Measurements from ENCODE around the gene ARHGAP42. TPM values are rescaled to one million over a fixed set of nuclear protein-coding genes. Genes with fewer than 3 reads are reported as not detected.

The ARHGAP42 gene
- total RNA-seq, 1 donor from 2014 or later: not detected

DNA sequence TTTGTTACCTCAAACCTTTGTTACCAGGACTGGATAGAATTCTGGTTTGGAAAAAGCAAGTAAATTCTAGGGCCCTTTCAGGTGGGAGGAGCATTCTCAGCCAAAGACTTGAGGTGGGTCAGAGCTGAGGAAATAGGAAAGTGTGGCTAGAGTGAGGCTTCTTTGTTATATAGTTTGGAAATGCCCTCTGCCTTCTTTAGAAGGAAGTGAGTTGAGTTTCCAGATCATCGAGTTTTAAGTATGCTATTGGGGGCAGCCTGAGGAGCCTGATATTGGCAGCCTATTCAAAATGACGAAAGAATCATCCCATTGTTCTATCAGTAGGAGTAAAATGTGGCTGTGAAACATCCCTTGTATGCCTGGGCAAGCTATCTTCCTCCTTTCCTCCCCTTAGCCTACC, 134.1 kb downstream of the ARHGAP42 start:
- DNase-seq: no peak
- no peaks in the 10 kb centered on the region for H3K4me1 Mint-ChIP-seq
- no peaks in the 10 kb centered on the region for H3K9me3 Mint-ChIP-seq
- no peaks in the 10 kb centered on the region for H3K36me3 Mint-ChIP-seq (ENCODE audit: low read depth)
- H3K27ac Mint-ChIP-seq: no peak overlapping the region
- no peak overlapping the region for H3K4me3 Mint-ChIP-seq
- intact Hi-C loops (cut with micrococcal nuclease): no loop called here
- H3K27me3 Mint-ChIP-seq: no peaks in the 10 kb centered on the region

DNA sequence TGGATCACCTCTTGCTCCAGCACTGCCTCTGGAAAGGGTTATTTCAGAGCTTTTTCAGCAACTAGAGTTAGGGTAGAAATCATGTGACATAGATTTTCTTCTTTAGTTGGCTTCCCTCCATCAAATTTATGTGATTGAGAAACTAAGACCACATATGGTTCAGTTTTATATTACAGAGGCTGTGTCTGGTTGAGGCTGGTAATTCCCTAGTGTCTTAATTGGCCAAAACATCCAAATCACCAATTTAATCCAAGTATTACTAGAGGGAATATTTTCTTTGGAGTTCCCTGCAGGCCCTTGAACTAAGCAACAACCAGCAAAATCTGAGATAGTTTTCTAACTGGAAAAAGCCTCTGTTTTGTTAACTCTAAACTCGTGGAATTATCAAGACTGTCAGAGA, 136.3 kb downstream of the ARHGAP42 start:
- no peaks in the 10 kb centered on the region for H3K36me3 Mint-ChIP-seq (ENCODE audit: low read depth)
- H3K4me1 Mint-ChIP-seq: no peaks in the 10 kb centered on the region
- no peaks in the 10 kb centered on the region for H3K9me3 Mint-ChIP-seq
- intact Hi-C loops (cut with micrococcal nuclease): no loop called here
- no peak overlapping the region for H3K4me3 Mint-ChIP-seq
- no peak for DNase-seq
- H3K27ac Mint-ChIP-seq: no peak overlapping the region
- no peaks in the 10 kb centered on the region for H3K27me3 Mint-ChIP-seq

DNA sequence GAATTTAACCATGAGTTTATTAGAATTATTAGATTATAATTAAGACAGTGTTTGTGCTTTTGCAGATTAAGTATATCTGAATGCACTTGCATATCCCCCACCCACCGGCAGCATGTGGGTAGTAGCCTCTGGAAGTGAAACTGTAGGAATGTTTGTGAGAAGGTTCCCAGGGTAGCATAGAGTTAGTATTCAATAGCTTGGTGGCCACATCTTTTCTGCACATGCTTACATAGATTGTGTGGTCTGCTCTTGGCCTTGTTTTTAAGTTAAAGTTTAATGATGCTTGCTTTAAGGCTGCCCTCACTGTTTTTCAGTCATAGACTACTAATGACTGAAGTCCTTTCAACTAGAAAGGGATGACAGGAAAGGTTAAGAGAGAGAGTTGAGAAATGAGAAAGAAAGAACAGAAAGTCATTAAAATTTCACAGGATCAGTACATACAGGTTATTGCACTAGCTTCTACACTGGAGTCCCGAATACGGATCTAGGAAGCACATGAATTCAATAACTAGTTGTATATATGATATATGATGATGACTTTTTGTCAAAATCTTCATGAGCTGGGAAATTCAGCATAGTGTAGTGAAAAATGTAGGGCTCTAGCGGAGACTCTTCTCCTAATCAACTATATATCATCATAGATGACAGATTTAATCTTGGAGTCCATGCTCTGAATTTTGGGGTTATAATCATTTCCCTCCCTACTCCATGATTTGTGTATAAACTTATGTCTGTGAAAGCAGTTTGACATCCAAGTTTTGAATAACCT, 137.1 kb downstream of the ARHGAP42 start:
- H3K4me1 Mint-ChIP-seq: no peaks in the 10 kb centered on the region

DNA sequence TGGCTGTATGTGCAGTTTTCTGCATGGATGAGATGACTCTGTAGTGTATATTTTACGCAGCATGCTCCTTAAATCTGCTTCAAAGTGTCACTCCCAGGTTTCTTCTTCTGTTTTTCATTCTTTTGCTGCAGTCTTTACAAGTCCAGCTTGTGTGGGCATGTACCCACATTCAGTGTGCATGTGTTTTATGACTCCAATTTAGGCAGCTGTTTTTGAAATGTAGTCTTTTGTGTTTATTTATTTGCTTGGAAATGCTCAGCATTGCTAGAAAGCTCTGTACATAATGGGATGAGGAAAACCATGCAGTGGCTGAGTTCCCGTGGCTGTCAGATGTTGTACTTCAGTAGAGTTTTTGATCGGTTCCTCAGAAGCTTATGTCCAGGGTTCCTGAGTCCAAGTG, 138.5 kb downstream of the ARHGAP42 start:
- H3K4me1 Mint-ChIP-seq: no peaks in the 10 kb centered on the region
- H3K36me3 Mint-ChIP-seq (ENCODE audit: low read depth): no peaks in the 10 kb centered on the region
- no peaks in the 10 kb centered on the region for H3K27me3 Mint-ChIP-seq
- no peaks in the 10 kb centered on the region for H3K9me3 Mint-ChIP-seq
- no peak overlapping the region for H3K27ac Mint-ChIP-seq
- intact Hi-C loops (cut with micrococcal nuclease): no loop called here
- no peak overlapping the region for H3K4me3 Mint-ChIP-seq
- no peak for DNase-seq

More for the DNA sequence above, 137.1 kb downstream of the ARHGAP42 start:
- Mint-ChIP-seq H3K4me3 (no peak overlapping the region), H3K36me3 (ENCODE audit: low read depth) (no peaks in the 10 kb centered on the region), H3K27ac (no peak overlapping the region), H3K27me3 (no peaks in the 10 kb centered on the region), H3K9me3 (no peaks in the 10 kb centered on the region)
- intact Hi-C loops (cut with micrococcal nuclease): no loop called here
- no peak for DNase-seq

DNA sequence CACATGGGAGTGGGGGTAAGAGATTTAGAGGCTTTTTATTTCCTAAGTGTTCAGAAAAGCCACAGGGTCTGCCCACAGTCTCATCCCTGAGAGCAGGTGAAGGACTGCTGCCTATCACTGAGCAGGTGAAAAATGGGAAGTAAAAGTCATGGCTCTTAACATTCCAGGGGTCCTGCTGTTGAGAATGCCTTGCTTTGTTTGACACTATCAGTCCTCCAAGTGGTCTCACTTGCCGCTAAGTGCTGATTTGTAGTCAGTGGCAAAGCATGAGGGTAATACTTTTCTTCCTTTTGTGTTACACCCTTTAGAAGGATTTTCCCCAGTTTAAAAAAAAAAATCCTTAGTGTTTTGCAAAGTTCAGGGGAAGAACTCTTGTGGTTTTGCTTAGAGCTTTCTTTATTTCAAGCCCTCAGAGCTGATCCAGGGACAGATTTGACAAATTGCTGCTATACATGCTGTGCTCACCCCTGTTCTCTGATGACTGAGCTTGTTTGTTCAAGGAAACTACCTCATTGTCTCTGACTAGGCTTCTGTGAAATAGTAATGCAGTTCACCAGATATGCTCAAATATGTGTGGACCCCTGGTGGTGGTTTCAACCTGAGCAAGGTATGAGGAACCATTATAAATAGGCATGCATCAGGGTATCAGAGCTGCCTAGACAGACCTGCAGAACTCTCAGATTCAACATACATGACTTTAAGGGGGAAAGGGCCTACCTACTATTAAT, 141.0 kb downstream of the ARHGAP42 start:
- intact Hi-C loops (cut with micrococcal nuclease): no loop called here
- Mint-ChIP-seq H3K36me3 (ENCODE audit: low read depth) (no peaks in the 10 kb centered on the region), H3K4me3 (no peak overlapping the region), H3K9me3 (no peaks in the 10 kb centered on the region), H3K27ac (no peak overlapping the region), H3K27me3 (no peaks in the 10 kb centered on the region), H3K4me1 (no peaks in the 10 kb centered on the region)
- DNase-seq: no peak

DNA sequence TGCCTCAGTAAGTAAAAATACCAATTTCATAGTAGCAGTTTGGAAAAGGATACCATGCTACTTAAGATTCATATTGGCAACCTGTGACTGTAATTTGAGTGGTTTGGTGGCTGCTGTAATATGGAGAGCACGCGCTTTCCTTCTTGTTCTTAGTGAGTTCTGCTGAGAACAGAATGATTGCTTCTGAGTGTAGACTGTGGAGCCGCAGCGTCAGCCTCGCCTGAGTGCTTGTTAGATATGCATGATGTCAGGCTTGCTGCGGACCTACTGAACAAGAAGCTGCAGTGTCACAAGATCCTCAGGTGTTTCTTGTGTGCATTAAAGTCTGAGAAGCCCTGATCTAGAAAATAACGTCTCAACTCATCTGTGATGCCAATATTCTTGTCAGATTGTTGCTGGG, 143.2 kb downstream of the ARHGAP42 start:
- intact Hi-C loops (cut with micrococcal nuclease): no loop called here
- DNase-seq: no peak
- no peak overlapping the region for H3K27ac Mint-ChIP-seq
- H3K4me3 Mint-ChIP-seq: no peak overlapping the region
- H3K4me1 Mint-ChIP-seq: no peaks in the 10 kb centered on the region
- H3K9me3 Mint-ChIP-seq: no peaks in the 10 kb centered on the region
- H3K36me3 Mint-ChIP-seq (ENCODE audit: low read depth): no peaks in the 10 kb centered on the region
- H3K27me3 Mint-ChIP-seq: no peaks in the 10 kb centered on the region

DNA sequence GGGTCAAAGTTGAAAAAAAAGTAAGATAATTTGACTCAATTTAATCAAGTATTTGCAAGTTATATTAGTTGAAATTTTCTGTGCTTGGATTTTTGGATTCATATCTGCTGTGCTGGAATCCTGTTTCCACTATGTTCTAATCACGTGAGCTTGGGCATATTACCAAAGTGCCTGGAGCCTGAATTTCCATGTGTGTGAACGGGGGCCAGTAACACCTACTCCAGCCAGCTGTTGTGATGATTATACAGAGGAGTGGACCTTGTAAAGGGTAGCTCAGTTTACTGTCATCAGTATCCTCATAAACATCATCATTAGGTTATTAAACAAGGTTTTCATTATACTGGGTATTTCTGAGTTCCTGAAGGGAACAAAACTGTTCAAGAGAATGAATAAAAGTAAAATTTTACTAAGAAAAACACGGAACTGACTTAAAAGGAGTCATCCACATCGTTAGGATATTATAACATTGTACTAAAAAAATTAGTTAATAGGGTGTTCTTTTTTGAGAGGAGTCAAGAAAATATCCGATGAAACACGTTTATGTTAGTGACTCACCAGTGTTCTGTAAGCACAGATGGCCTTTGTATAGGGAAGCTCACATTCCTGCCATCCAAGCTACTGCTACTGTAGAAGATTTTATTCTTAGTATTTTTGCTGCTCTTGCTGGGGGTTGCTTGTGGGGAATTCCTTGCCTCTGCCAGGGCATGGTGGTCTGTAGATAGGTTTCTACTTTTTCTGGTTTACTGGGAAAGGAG, 144.1 kb downstream of the ARHGAP42 start:
- H3K36me3 Mint-ChIP-seq (ENCODE audit: low read depth): no peaks in the 10 kb centered on the region
- no peak for DNase-seq

DNA sequence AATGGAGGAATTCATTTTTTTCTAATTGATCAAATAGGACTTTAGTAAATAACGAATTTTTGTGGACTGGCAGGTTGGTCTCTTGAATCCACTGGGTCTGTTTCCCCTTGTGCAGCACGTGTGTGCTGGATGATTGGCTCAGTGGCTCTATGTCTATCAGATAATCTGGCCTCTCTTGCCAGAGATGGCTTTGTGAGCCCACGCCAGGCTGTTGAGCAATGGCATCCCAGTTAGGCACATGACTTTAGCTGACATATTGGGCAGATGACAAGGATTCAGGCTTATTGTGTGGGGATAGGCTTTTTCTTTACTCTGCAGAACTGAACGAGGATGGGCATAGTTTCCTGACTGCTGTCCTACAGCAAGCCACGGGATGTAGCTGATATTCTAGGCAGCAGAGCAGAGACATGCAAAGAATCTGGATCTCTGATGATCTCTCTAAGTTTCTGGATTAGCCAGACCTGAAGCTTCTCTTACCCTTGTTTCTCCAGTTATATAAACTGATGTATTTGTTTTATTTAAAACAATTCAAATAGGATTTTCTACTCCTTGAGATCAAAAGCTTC, 144.9 kb downstream of the ARHGAP42 start:
- no peaks in the 10 kb centered on the region for H3K27me3 Mint-ChIP-seq
- no peaks in the 10 kb centered on the region for H3K9me3 Mint-ChIP-seq
- intact Hi-C loops (cut with micrococcal nuclease): no loop called here
- no peaks in the 10 kb centered on the region for H3K4me1 Mint-ChIP-seq
- DNase-seq: no peak
- no peak overlapping the region for H3K27ac Mint-ChIP-seq
- no peaks in the 10 kb centered on the region for H3K36me3 Mint-ChIP-seq (ENCODE audit: low read depth)
- H3K4me3 Mint-ChIP-seq: no peak overlapping the region

More for the DNA sequence above, 144.1 kb downstream of the ARHGAP42 start:
- H3K27me3 Mint-ChIP-seq: no peaks in the 10 kb centered on the region
- intact Hi-C loops (cut with micrococcal nuclease): no loop called here
- no peak overlapping the region for H3K4me3 Mint-ChIP-seq
- no peaks in the 10 kb centered on the region for H3K9me3 Mint-ChIP-seq
- no peaks in the 10 kb centered on the region for H3K4me1 Mint-ChIP-seq
- no peak overlapping the region for H3K27ac Mint-ChIP-seq

DNA sequence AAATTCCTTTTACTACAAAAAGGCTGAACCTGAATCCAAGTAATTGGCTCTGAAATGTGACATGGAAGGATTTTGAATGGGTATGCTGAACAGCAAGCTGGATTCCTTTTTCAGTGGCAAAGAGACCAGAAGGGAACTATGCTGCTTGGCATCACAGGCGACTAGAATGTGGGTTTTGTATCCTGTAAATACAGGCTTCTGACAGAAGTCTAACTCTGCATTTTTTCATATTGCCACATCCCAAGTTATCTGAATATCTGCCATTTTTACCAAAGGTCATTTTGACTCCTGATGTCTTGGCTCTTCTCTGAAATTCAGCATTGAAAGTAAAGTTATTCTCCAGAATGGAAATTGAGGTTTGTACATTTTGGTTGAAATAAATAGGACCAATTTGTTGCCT, 145.7 kb downstream of the ARHGAP42 start:
- Mint-ChIP-seq H3K9me3 (no peaks in the 10 kb centered on the region), H3K4me1 (no peaks in the 10 kb centered on the region), H3K36me3 (ENCODE audit: low read depth) (no peaks in the 10 kb centered on the region), H3K4me3 (no peak overlapping the region), H3K27me3 (no peaks in the 10 kb centered on the region), H3K27ac (no peak overlapping the region)
- DNase-seq: no peak
- intact Hi-C loops (cut with micrococcal nuclease): no loop called here

DNA sequence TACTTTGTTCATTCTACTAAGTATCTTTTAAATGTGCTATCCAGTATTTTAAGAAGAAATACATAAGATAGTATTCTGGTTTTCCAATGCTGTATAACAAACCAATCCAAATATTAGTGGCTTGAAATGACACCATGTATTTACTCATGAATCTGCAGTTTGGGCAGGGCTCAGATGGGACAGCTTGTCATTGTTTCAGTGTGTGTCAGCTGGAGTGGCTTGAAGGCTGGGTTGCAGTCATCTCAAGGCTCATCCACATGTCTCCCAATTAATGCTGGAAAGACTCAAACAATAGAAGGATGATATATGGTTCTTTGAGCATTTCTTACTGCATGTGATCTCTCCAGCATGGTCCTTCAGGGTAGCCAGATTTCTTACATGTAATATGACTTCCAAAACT, 146.2 kb downstream of the ARHGAP42 start:
- no peak overlapping the region for H3K27ac Mint-ChIP-seq
- no peak for DNase-seq
- no peaks in the 10 kb centered on the region for H3K27me3 Mint-ChIP-seq
- no peak overlapping the region for H3K4me3 Mint-ChIP-seq
- H3K4me1 Mint-ChIP-seq: no peaks in the 10 kb centered on the region
- H3K9me3 Mint-ChIP-seq: no peaks in the 10 kb centered on the region
- intact Hi-C loops (cut with micrococcal nuclease): no loop called here
- no peaks in the 10 kb centered on the region for H3K36me3 Mint-ChIP-seq (ENCODE audit: low read depth)

DNA sequence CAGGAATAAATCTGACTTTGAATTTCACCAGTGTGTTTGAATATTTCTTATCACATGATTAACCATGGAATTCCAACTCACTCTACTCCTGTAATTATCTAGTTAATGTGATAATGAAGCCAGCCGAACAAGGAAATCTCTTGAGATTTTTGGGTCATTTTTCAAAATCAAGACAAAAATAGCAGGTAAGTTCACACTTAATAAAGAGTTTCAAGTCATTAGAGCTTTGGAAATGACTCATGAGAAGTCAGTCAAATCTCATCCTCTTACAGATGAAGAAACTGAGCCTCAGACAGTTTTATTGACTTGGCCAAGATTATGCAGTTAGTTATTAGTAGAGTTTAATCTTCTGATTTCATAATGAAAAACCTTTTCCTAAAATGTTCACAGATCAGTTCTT, 148.8 kb downstream of the ARHGAP42 start:
- no peak for DNase-seq
- H3K9me3 Mint-ChIP-seq: no peaks in the 10 kb centered on the region
- no peak overlapping the region for H3K27ac Mint-ChIP-seq
- H3K36me3 Mint-ChIP-seq (ENCODE audit: low read depth): no peaks in the 10 kb centered on the region
- H3K4me1 Mint-ChIP-seq: no peaks in the 10 kb centered on the region
- no peaks in the 10 kb centered on the region for H3K27me3 Mint-ChIP-seq
- intact Hi-C loops (cut with micrococcal nuclease): no loop called here
- H3K4me3 Mint-ChIP-seq: no peak overlapping the region

DNA sequence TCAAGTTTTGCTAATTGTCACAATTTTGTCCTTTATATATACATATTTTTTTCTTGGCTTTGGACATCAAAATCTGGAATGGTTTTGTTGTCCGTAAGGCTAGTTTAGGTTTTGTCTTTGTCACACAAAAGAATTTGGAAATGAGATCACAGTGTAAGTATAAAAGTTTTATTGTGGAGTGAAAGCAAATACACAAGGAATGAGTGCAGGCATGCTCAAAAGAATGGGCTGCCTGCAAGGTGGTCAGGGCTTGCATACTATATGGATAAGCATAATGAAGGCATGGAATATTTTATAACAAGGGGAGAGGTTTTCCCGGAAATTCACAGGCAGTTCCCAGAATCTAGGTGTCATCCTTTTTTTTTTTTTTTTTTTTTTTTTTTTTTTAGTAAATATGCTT, 150.2 kb downstream of the ARHGAP42 start:
- intact Hi-C loops (cut with micrococcal nuclease): no loop called here

DNA sequence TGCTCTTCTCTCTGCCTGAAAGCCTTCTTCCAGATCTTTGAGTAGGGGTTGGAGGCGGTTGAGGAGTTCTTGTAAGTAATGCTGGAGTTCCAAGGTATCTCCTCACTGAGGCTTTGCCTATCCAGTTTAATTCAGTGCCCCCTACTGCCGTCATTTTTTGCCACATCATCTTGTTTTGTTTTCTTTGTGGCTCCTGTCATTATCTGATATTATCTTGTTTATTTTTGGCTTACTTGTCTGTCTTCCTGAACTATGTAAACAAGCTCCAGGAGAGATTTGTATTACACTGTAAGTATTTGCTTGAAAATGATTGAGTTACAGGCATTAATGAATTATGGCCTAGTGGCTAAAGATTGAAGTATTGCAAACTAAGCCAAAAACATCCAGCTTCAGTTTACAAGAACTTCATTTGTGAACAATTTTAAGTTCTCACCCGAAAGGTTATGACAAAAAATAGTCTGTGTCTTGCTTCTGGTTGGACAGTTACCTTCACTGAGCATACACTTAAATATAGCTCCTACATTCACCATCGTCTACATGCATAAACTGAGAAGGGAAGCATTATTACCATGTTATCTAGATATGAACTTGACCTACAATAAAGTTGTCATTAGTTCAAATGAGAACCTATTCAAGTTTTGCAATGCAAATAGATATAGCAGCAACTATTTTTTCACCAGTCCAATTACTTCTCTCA, 154.8 kb downstream of the ARHGAP42 start:
- no peak for DNase-seq
- no peaks in the 10 kb centered on the region for H3K27me3 Mint-ChIP-seq
- H3K4me1 Mint-ChIP-seq: no peaks in the 10 kb centered on the region
- no peak overlapping the region for H3K4me3 Mint-ChIP-seq
- no peak overlapping the region for H3K27ac Mint-ChIP-seq
- no peaks in the 10 kb centered on the region for H3K36me3 Mint-ChIP-seq (ENCODE audit: low read depth)
- H3K9me3 Mint-ChIP-seq: no peaks in the 10 kb centered on the region
- intact Hi-C loops (cut with micrococcal nuclease): no loop called here

More for the DNA sequence above, 150.2 kb downstream of the ARHGAP42 start:
- no peaks in the 10 kb centered on the region for H3K9me3 Mint-ChIP-seq
- H3K27me3 Mint-ChIP-seq: no peaks in the 10 kb centered on the region
- no peak for DNase-seq
- H3K4me1 Mint-ChIP-seq: no peaks in the 10 kb centered on the region
- no peak overlapping the region for H3K4me3 Mint-ChIP-seq
- H3K36me3 Mint-ChIP-seq (ENCODE audit: low read depth): no peaks in the 10 kb centered on the region
- H3K27ac Mint-ChIP-seq: no peak overlapping the region
